ENCODE data around the gene RETREG1.

RETREG1 gene

DNA sequence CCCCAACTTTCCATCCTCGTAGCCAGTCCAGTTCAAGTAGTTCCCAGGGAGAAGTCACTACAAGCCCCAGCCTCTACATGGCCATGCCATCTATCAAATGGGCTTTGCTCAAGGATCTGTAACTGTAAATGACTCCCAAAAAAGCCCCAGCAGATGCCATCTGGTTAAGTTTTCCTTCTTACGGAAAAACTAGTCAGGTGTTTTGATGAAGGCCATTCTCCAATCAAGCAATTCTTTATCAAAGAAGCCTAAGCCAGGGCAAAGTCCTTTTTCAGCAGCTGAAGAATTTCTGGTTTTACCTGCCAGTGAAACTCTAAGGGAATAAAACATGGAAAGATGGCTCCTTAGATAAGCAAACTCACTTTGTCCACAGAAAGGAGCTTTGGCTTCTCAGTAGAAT, 129.3 kb downstream of the RETREG1 start:
- no peak for TF ChIP-seq CTCF (IDR thresholded peaks at IDR 0.05; ENCODE audit: low read length, missing control alignments)
- no peak for DNase-seq (ENCODE audit: low read depth)
- H3K4me3 ChIP-seq (replicated peaks; ENCODE audit: low read depth, low read length): no peak overlapping the region

DNA sequence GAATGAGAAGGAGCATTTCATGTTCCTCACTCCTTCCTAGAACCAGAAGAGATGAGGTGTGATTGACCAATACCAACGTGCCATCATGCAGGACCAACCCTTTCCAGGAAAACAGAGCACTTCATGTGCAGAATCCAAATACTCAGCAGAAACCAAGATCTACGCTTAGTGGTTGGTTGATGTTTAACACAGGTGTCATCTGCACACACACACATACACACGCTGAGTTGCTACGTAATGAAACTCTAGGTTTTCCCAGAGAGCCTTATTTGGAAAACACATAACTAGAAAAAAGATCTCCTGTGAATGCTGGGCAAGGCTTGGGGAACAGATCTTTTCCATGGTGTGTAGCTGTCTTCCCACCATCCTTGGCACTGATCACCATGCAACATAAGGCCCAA, 130.1 kb downstream of the RETREG1 start:
- no peak for DNase-seq (ENCODE audit: low read depth)
- no peak for TF ChIP-seq CTCF (IDR thresholded peaks at IDR 0.05; ENCODE audit: low read length, missing control alignments)
- H3K4me3 ChIP-seq (replicated peaks; ENCODE audit: low read depth, low read length): no peak overlapping the region

DNA sequence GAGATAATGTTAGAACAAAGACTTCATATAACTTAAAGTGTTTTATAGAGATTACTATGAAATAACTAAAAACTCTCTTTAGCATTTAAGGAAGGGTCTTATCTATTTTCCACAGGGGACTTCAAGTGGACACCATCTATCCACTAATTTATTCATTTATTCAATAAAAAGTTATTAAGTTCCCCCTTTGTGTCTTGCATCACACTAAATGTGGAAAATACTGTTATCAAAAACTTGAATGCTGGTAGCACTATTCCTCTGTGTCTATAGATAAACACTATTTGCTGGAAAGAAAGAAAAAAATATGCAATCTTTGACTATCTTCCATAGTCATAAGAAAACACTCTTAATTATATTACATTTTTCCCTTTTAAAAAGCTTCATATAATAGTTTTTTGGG, 131.1 kb downstream of the RETREG1 start:
- no peak overlapping the region for H3K4me3 ChIP-seq (replicated peaks; ENCODE audit: low read depth, low read length)
- no peak for TF ChIP-seq CTCF (IDR thresholded peaks at IDR 0.05; ENCODE audit: low read length, missing control alignments)
- DNase-seq (ENCODE audit: low read depth): no peak

DNA sequence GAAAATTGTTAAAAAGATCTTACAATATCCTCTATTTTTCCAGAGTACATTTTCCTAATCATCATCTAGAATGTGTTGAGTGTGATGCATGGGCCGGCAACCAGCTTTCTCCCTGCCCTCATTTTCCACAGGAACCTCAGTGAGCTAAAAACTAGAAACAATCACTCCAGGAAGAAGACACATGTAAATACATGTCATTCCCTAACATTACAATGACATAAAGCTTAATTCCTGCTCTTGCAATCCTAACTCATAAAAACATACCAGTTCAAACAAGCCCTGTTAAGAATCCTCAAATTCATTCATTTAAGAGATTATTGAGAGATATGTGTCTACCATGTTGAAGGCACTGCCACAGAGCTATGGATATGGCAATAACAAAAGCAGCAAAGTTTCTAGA, 132.7 kb downstream of the RETREG1 start:
- no peak for TF ChIP-seq CTCF (IDR thresholded peaks at IDR 0.05; ENCODE audit: low read length, missing control alignments)
- DNase-seq (ENCODE audit: low read depth): no peak
- no peak overlapping the region for H3K4me3 ChIP-seq (replicated peaks; ENCODE audit: low read depth, low read length)

DNA sequence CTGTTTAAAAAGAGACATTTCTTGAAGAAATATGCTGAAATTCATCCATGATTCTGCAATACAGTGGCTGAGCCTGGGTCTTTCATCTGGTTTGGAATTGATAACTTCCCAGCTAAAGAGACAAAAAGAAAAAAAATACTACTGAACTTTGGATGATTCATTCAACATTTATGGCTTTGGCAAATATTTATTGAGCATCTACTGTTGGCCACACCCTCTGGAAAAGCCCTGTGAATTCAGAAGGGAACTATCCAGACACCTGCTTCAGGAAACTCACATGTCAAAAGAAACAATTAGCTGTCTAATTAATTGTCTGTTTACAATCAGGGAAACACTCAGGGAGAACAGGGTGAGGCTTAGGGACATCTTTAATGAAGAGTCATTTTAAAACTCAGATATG, 133.4 kb downstream of the RETREG1 start:
- no peak for DNase-seq (ENCODE audit: low read depth)
- H3K4me3 ChIP-seq (replicated peaks; ENCODE audit: low read depth, low read length): no peak overlapping the region
- no peak for TF ChIP-seq CTCF (IDR thresholded peaks at IDR 0.05; ENCODE audit: low read length, missing control alignments)

DNA sequence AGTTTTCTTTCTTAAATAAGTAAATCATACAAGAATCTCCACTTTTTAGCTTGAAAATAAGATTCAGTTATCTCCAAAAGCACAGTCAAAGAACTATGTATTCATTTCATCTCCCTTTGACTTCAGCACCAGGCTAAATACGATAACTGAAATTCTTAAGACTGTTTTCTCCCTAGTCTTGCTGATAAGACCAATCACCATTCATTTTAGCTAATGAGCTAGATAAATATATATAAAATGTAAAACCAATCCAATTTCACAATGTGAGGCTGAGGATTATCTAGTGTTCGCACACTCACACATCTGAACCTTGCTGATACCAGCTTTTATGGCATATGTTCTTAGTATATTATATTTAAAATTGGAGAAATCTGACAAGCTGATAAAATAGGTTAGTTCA, 133.9 kb downstream of the RETREG1 start:
- no peak for TF ChIP-seq CTCF (IDR thresholded peaks at IDR 0.05; ENCODE audit: low read length, missing control alignments)
- H3K4me3 ChIP-seq (replicated peaks; ENCODE audit: low read depth, low read length): no peak overlapping the region
- DNase-seq (ENCODE audit: low read depth): no peak

DNA sequence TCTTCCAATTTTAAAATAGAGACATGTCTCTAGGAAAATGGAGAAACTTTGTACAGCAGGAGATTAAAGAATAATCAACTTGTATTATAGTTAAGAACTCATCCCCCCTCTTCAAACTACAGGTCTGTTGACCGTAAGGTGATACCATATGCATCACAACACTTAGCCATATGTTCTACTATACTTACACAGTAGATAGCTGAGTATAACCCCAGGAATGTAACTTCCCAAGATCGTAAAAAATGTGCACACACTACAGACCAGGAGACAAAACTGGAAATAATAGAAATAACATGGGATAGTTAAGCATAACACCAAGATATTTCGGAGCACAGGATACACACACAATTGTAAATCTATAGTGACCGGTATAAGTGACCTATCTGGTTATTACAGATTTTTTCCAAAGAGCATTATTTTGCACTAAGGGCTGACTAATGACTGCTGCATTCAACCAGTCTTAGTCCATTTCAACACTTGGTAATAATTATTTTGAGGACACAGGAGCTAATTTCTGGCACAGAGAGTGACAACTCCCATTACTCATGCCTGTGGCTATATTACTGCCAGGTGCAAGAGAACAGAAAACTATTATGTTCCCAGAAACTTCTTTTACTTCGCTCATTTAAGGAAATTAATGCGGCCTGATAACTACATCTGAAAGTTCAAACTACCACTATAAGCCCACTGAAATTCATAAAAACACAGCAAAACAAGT, 135.8 kb downstream of the RETREG1 start:
- no peak for DNase-seq (ENCODE audit: low read depth)
- TF ChIP-seq CTCF (IDR thresholded peaks at IDR 0.05; ENCODE audit: low read length, missing control alignments): no peak
- no peak overlapping the region for H3K4me3 ChIP-seq (replicated peaks; ENCODE audit: low read depth, low read length)
